Nucleus accumbens (tissue), 56 donors: Measurements from ENCODE around the gene DLEC1.

Experiments used
- DNase-seq, 56 donors: peaks; one replicate each; lab custom pipeline; 2025; lab: John Stamatoyannopoulos, UW

Gene DLEC1

DNA sequence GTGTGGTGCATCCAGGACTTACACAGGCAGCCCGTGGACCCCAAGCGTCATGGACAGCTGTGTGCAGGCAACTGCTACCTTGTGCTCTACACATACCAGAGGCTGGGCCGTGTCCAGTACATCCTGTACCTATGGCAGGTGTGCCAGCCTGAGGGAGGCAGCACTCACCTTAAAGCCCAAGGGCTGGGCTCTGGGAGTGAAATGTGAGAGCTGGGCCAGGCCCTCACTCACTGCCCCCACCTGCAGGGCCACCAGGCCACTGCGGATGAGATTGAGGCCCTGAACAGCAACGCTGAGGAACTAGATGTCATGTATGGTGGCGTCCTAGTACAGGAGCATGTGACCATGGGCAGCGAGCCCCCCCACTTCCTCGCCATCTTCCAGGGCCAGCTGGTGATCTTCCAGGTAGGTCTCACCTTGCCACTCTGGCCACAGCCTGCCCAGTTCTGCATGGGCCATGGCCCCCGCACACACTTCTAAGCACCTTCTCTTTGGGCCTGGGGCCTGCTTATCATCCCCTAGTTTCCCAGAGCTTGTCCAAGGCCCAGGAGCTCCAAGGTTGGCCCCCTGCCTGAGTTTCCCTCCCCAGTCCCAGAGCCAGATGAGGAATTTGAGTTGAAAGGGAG, 37.4 kb upstream of the DLEC1 start:
- DNase-seq: no peak

DNA sequence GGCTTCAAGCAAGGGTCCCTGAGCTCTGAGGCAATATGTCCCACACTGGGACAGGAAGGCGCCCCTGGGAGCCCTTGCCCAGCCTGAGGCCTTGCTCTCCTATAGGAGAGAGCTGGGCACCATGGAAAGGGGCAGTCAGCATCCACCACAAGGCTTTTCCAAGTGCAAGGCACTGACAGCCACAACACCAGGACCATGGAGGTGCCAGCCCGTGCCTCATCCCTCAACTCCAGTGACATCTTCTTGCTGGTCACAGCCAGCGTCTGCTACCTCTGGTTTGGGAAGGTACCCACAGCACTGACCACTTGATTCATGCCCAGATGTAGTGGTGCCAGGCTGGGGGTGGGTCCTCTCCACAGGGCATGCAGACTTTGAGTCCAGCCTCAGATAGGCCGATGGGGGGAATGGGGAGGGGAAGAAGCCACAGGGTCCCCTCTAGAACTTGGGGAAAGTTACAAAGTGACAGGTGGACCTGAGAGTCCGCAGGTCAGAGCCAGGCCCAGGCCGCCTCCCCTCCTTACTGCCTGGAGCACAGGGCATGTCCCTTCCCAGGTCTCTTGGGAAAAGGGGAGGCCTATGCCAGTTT, 36.6 kb upstream of the DLEC1 start:
- no peak for DNase-seq

DNA sequence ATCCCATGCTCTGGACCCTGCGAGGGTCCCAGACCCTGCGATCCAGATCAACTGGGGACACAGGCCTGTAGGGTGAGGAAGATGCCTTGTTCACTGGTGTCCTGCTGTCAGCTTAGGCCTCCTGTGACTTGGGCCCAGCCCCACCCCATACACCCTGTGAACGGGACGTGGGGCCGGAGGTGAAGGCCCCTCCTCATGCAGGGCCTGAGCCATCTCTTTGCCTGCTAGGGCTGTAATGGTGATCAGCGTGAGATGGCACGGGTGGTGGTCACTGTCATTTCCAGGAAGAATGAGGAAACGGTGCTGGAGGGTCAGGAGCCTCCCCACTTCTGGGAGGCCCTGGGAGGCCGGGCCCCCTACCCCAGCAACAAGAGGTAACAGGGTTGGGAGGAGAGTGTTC, 36.1 kb upstream of the DLEC1 start:
- no peak for DNase-seq

DNA sequence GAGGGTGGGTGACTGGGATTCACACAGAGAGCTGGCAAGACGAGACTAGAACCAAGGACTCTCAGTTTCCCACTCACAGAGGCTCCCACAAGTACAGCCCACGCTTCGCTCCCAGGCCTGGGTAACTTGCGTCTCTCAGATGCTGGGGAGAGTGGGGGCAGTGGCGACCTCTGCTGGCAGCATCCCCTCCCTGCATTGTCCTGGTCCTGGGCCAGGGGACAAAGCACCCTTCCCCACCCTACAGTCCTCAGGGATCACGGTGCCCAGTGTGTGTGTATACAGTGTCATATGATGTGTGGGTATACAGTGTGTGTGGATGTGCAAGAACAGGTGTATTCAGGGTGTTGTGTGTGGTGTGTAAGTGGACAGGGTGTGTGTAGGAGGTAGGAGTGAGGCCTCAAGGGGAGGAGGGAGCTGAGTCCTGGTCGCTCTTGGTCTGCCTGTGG, 35.6 kb upstream of the DLEC1 start:
- DNase-seq: peak in 50 of 56 donors; percentile 15 to 83 (median 58)

DNA sequence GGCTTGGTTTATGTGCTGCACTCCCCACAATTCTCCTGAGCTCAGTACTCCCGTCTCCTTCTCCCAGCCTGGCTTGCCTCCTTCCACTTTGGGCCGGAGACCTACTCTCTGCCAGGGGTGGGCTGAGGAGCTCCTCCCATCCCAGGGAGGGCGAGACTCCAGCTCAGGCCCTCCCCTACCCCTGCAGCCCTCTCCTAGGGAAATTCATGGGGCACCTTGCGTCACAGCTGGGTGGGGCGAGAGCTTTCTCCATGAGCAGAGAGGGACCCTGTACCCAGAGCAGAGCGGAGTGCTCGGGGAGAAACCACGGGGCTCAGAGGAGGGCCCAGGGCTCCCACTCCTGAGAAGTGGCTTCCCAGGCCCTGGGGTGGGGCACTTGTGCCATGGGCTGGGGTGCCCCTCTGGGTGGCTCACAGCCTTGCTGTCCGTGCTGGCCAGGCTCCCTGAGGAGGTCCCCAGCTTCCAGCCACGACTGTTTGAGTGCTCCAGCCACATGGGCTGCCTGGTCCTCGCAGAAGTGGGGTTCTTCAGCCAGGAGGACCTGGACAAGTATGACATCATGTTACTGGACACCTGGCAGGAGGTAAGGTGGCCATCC, 35.1 kb upstream of the DLEC1 start:
- DNase-seq: peak in 5 of 56 donors; percentile 31 to 44 (median 34)

DNA sequence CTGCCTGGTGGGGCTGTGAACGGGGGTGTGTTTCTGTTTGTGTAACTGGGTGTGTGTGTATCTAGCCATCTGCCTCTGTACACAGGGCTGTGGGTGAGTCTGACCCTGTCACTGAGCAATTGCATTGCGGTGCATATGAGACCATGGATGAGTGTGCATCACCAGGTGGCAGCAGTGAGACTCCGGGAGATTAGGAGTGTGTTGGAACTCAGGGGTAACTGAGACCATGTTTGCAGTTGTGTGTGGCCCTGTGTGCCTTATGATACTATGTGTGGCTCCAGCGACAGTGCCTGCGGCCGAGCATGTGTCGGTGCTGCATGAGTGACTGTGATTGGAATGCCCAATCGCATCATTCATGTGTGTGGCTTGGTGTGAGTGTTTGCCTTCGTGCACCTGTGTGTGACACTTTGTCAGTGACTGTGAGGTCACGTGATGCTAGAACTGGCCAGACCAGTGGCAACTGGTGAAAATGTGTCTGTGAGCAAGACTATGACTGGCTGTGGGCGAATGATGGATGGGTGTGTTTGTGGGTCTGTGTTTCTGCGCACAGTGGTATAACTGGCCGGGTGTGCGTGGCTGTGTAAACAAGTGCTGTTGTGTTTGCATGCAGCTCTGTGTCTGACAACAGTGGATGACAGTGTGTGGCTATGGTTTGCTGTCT, 34.5 kb upstream of the DLEC1 start:
- DNase-seq: peak in 54 of 56 donors; percentile 22 to 97 (median 76)

DNA sequence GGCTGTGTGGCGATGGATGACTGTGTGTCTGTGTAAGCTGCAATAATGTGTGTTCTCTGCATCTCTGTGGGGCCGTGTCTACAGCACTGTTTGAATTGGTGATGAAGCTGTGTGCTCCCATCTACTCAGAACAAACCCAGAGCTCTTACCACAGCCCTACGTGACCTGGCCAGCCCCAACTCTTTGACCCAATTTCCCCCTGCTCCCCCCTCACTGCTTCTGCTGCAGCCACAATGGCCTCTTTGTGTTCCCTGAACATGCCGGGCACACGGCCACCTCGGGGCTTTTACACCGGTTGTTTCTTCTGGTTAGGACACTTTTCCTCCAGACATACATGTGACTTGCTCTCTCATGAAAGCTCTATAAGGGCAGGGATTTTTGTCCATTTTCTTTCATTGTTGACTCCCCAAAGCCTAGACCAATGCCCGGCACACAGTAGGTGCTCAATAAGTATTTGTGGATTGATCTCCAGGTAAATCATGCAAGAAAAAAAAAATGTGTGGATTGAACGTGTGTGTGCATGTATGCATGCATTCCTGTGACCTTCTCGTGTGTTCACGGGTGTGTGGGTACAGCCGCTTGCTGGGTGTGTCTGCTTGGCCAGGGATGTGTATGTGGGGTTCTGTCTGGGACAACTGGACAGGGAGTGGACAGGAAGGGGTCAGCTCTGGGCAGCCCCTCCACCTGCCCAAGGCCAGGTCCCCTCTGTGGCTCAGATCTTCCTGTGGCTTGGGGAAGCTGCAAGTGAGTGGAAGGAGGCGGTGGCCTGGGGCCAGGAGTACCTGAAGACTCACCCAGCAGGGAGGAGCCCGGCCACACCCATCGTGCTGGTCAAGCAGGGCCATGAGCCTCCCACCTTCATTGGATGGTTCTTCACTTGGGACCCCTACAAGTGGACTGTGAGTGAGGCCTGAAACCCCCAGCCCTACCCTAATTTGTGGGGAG, 33.7 kb upstream of the DLEC1 start:
- DNase-seq: peak; percentile 28 to 97 (median 87)

DNA sequence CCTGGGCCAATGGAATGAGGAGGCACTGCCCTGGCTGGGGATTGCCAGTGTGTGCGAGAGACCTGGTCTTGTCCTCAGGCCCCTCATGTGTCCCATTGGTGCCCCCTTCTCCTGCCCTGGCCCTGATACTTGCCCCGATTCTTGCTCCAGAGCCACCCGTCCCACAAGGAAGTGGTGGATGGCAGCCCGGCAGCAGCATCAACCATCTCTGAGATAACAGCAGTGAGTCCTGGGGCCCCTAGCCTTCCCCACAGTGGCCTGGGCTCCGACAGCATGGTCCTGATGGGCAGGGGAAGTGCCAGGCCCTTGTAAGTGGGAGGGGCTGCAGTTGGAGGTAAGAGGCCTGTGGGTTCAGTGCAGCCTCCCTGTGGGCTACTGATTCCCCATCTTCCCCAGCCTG, 33.0 kb upstream of the DLEC1 start:
- DNase-seq: no peak

DNA sequence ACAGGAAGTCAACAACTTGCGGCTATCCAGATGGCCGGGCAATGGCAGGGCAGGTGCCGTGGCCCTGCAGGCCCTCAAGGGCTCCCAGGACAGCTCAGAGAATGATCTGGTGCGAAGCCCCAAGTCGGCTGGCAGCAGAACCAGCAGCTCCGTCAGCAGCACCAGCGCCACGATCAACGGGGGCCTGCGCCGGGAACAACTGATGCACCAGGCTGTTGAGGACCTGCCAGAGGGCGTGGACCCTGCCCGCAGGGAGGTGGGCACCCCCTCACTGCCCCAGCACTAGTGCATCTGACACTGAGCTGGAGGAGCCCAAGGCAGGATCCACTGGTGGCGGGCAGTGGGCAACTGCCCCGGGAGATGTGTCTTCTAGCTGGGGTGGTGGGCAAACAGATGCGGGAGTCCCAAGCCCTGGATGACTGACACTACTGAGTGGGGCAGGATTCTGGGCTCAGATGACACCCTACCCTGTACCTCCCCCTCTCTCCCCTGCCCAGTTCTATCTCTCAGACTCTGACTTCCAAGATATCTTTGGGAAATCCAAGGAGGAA, 32.5 kb upstream of the DLEC1 start:
- no peak for DNase-seq

DNA sequence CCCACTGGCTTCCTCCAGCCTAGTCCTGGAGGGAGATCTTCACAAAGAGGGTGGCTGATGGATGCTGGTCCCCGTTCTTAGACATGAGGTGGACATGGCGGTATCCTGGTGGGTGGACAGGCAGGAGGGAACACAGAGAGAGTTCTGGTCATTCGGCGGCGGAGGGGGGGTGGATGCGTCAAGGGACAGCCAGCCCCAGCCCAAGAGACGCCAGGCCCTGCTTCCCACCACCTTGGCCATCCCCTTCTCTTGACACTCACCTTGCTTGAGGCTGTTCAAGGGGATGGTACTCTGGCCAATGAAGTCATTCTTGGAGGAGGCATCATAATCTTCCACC, 31.3 kb upstream of the DLEC1 start:
- DNase-seq: no peak

DNA sequence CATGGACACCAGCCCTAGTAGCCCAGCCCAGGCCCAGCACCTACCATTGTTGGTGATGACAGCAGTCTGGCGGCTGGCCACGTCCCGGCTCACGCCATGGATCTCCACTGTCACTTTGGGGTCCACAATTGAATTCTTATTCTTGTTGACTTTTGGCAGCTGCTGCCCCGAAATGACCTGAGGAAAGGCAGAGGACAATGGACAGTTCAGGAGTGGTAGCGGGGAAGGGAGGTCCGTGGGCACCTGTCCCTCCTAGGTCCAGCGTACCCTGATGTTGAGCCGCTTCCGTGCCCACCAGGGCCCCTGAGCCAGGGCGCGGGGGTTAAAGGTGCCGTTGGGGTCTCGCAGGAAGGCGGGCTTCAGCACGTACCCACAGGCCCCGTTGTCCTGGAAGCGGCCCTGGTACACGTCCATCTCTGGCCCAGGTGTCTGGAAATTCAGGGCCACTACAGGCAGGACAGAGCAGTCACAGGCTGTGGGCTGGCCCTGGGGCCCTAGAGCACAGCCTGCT, 30.8 kb upstream of the DLEC1 start:
- DNase-seq: no peak

DNA sequence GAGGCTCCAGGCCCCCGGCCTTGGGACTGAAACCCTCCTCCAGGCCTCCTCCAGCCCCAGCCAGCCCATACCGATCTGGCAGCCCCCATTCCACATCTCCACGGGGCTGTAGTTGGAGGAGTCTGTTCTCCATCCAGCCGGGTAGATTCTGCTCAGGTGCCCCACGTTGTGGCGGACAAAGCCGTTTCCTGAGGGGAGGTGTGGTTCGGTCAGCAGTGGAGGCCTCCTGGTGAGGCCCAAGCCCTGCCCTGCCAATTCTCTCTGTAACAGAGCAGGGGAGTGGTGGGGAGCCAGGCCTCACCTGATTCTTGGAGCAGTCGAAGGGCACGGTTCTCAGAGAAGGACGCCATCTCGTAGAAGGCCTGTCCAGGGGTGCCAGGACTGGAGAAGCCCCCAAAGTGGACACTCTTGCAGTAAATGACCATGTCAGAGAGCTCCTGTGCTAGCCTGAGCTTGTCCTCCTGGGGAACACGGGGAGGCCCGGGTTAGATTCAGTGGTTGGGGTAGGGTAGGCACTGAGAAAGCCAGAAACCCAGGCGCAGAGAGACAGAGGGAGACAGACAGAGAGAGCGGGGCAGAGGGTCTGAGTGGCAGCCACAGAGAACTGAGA, 29.9 kb upstream of the DLEC1 start:
- DNase-seq: no peak

DNA sequence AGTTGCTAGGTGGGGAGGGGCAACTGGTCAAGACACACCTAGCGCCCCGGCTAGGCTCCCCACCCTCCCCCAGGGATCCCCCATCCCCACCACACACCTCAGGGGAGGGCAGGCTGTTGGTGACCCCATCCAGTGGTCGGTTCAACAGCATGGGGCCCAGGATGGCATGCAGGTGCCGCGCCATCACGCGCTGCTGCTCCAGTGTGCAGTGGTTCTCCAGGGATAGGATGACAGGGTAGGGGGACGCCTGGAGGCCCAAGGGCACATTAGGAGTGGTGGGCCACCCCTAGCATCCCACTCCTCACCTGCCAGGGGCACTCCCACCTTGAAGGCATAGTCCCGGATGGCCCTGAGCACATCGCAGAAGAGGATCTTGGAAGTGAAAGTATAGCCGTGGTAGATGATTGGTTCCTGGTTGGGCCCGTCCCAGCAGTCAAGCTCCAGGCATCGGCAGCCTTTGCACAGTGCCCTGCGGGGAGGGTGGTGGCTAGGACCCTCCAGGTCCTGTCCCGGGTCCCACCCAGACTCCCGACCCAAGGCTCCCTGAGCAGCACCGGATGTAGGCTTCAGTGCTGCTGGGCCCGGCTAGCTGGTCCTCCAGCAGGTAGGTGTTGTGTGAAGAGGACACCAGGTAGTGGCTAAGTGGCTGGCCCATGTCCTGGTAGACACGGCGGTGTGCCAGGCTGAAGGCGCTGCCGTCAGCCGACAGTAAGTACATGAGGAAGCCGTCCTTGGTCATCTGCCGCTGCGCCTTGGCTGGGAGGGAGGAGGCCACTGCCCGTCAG, 29.0 kb upstream of the DLEC1 start:
- no peak for DNase-seq

DNA sequence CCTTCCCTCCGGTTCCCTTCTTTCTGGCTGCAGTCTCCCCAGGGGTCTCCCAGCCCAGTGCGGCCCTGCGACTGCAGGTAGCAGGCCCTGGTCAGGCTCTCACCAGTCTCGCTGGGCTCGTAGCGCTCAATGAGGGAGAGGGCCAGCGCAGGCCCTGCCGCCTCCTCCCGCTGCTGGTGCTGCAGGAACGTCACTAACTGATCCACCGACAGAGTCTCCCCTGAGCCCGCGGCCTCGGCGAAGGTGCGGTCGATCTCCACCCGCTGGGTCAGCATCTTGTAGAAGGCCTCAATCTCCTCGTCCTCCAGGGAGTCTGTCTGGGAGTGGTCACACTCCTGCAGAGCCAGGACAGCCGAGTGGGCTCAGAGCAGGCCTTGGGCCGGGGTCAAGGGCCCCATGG, 27.9 kb upstream of the DLEC1 start:
- no peak for DNase-seq

DNA sequence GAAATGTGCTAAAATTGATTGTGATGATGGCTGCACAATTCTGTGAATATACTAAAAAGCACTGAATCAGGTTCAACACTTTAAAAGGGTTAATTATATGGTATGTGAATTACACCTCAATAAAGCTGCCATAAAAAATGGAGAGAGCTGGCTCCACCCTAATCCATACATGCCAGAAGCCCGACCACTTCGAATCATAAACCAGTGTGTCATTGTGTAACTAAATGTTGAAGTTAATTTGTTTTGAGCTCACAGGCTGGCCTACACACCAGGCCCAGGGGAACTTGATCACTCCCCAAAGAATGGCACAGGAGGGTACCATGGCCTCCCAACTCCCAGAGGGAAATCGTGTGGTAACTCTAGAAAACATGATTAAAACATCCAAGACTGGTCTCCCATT, 23.5 kb upstream of the DLEC1 start:
- DNase-seq: no peak

DNA sequence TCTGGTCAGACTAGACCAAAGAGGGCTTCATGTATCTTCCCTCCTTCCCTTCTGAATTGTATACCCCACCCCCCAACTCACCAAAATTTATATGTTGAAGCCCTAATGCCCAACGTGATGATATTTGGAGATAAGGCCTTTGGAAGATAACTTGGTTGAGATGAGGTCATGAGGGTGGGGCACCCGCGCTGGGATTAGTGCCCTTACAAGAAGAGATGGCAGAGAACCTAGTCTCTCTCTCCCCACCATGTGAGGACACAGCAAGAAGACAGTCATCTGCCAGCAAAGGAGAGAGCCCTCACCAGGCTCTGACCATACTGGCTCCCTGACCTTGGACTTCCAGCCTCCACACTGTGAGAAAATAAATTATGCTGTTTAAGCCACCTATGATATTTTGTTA, 23.0 kb upstream of the DLEC1 start:
- DNase-seq: no peak

DNA sequence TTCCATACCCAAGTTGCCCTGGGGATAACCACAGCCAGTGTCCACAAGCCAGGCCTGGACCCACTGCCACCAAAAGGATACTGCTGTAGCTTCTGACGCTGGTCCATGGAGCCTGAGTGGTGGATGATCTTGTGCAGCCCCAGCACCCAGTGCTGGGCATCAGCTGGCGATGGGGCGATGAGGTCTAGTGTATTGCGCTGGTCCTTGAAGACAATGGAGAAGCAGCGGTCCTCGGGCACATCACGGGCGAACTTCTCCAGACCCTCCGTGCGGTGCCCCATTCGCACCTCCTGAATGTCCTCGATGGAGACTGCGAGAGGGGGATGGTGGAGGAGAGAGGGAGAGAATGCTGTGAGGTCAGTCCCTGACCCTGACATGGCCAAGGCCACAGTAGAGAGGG, 22.6 kb upstream of the DLEC1 start:
- no peak for DNase-seq

DNA sequence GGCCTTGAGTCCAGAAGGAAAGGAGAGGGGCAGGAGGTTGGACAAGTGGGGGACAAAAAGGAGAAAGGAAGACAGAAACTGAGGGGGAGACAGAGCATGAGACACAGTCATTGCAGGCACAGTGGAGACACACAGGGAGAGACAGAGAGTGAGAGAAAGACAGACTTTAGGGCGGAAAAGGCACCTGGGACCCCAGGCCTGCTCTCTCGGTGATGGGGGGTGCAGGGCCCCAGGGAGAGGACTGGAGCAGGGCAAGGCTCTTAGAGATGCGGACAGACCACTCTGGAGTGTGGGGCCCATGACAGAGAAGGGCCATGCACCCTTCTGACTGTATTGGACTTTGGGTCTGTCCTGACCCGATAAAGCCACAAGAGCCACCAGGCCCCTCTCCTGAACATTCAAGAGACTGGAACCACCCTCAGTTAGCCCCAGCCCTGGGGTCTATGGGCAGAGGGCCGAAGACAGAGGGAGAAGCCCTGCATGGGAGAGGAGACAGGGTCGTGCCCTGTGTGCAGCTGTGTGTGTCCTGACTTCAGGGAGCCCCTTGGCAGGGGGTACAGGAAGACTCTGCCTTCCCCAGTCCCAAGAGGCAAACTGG, 22.1 kb upstream of the DLEC1 start:
- no peak for DNase-seq
